IPS-18c (cell line): ENCODE data around the gene DDX31.

Experiments used
- H3K4me3 ChIP-seq: 2 replicates; pipeline ENCODE4 v1.7.0; 2013; ENCODE audit warnings: low read depth, mild to moderate bottlenecking, low read length, moderate library complexity; ENCODE audit not compliant: insufficient read depth
- H3K9me3 ChIP-seq: one replicate; pipeline ENCODE4 v1.6.1; 2013; ENCODE audit warnings: mild to moderate bottlenecking, low read length, moderate library complexity; ENCODE audit not compliant: control insufficient read depth, insufficient read depth

The DDX31 gene

DNA sequence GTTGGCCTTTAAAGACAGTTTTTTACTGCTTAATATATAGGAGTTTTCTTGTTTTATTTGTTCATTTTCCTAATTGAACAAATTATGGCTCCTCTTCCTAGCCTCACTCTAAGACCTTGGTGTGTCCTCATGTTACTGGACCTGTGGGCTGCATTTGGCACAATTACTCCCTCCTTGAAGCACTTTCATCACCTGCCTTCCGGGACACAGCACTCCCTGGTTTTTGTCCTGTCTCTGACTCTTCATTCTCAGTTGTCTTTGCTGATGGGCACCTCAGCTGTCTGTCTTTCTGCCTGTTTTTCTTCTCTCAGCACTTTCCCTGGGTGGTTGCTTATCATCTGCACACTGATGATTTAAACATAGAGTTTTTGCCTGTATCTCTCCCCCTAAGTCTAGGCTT lies 14.1 kb upstream of the DDX31 start:
- Histone ChIP-seq H3K4me3 (no peak overlapping the region), H3K9me3 (no peaks in the 10 kb centered on the region)

- H3K9me3 ChIP-seq: no peaks in the 10 kb centered on the region
- no peak overlapping the region for H3K4me3 ChIP-seq
Observed at GRCh38 chr9:132681561-132681960, 11.8 kb upstream of the DDX31 start.

DNA sequence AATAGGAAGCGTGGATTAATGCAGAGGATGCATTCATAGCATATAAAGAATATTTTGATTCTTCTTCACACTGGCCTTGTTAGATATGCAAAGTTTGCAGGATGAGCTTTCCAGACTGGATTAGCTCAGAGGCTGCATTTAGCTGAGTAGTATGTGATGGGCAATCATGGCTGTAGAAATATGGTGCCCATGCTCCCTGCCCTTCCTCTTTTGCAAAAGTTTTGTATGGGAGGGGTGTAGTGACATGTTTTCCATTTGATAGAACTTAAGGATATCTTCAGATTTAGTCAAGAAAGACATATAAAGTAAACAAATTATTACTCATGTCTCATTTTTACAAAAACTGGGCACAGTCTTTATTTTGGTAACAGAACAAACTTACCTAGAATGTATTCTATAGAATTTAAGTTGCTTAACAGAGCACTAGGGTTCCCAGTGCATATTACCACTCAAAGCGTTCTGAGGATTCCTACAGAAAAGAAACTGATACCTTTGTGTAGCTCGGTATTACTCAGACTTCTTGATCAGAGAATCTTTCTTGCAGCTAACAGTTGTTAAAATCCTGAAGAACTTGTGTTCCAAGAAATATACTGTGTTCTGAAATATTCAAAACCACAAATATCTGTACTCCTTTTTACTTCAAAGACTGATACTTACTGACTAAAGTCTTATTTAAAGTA lies 10.3 kb upstream of the DDX31 start:
- H3K9me3 ChIP-seq: no peaks in the 10 kb centered on the region
- H3K4me3 ChIP-seq: no peak overlapping the region

GRCh38 chr9:132677976-132678375 lies 8.2 kb upstream of the DDX31 start:
- H3K4me3 ChIP-seq: no peak overlapping the region
- H3K9me3 ChIP-seq: no peaks in the 10 kb centered on the region

- Histone ChIP-seq H3K4me3 (no peak overlapping the region), H3K9me3 (no peaks in the 10 kb centered on the region)
Observed at GRCh38 chr9:132674485-132674884, 4.7 kb upstream of the DDX31 start.

- H3K9me3 ChIP-seq: no peaks in the 10 kb centered on the region
- H3K4me3 ChIP-seq: no peak overlapping the region
Observed at GRCh38 chr9:132673355-132673754, 3.6 kb upstream of the DDX31 start.

DNA sequence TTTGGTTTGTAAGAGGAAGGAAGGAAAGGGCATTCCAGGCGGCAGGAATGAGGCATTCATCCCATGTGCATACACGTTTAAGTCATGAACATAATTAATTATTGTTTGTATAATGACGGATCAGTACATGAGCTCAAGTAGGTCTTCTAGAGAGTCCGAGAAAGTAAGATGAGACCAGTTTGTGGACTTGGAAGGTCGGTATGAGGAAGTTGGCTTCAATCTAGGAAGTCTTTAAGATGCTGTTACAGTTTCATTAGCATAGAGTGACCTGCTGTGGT lies 2.6 kb upstream of the DDX31 start:
- Histone ChIP-seq H3K4me3 (no peak overlapping the region), H3K9me3 (no peaks in the 10 kb centered on the region)

- Histone ChIP-seq H3K9me3 (no peaks in the 10 kb centered on the region), H3K4me3 (peak overlapping the region; percentile 96)
Observed at GRCh38 chr9:132671620-132672412, 2.0 kb upstream of the DDX31 start.

DNA sequence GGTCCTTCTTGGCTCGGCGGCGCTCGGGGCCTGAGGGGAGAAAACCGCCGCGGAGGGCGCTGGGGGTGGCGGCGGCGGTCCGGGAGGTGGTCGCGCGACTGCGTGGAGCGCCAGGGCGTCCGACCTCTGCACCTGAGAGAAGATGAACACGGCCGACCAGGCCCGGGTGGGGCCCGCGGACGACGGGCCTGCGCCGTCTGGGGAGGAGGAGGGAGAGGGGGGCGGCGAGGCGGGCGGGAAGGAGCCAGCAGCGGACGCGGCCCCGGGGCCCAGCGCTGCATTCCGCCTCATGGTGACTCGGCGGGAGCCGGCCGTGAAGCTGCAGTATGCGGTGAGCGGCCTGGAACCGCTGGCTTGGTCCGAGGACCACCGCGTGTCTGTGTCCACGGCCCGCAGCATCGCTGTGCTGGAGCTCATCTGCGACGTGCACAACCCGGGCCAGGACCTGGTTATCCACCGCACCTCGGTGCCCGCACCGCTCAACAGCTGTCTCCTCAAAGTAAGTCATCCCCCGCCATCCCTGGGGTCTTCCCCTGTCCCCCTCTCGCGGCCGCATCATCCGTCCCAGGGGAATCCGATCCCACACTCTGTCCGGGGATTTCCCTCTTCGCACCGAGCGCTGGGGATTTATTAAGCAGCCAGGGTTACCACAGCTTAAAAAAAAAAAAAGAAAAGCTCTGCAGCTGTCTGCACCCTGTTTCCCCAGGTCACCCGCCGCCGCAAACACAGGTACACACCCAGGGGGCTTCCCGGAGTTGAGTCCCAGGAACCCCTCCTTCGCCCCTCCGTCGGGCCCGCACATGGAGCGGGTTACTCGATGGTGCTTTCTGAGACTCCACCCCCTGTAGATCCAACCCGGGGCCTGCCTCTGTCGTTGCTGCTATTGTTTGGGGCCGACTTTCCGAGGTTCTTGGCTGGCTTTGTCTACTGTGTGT lies 941 bp upstream of the DDX31 start, which contains the start of gene GTF3C4:
TSS of gene GTF3C4 (plus strand) at position 8 of the 935 bp plus-strand sequence. CDS start at position 143, 135 bp downstream.
- Histone ChIP-seq H3K4me3 (peak within 1 kb of the TSS; percentile 96), H3K9me3 (no peaks in the 10 kb centered on the region)

GRCh38 chr9:132669319-132669697 lies 475 bp downstream of the DDX31 start:
- no peaks in the 10 kb centered on the region for H3K9me3 ChIP-seq
- peak overlapping the region; percentile 96 for H3K4me3 ChIP-seq

DNA sequence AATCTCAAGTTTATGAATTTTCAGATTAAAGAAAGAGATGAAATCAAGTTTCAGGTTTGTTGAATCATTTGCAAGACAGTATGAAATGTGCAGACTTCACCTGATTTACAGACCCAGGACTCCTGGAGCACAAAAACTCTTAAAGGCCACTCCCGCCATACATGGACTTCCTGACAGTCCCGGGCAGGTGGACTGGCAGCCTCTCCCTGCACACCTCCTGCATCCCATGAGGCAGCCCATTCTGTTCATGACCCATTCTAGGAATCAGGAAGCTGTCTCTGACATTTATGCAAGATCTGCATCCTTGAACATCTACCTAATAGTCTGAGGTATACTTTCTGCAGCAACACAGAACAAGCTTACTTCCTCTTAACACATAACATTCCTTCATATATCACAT lies 5.9 kb downstream of the DDX31 start:
- no peak overlapping the region for H3K4me3 ChIP-seq

DNA sequence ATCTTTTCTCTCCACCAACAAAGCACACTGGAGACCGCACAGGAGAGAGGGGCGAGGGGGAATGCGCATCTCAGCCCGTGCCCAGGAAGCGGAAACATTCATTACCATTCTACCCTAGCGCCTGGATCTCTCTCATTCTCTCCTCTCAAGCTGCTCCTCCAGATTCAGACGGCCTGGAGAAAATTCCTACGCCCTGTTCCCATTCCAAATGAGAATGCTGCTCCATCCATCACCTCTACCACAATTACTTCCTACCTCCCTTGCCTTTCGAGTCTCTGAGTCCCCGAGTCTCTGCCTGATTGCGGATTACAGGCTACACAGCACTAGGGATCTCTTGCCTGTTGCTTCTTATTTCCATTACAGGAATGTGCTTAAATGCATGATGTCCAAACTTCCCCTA lies 6.7 kb downstream of the DDX31 start:
- Histone ChIP-seq H3K4me3 (no peak overlapping the region), H3K9me3 (no peaks in the 10 kb centered on the region)

More for the DNA sequence above, 5.9 kb downstream of the DDX31 start:
- H3K9me3 ChIP-seq: no peaks in the 10 kb centered on the region

GRCh38 chr9:132662152-132662945 lies 7.4 kb downstream of the DDX31 start:
- no peak overlapping the region for H3K4me3 ChIP-seq
- no peaks in the 10 kb centered on the region for H3K9me3 ChIP-seq

GRCh38 chr9:132656299-132656698 lies 13.5 kb downstream of the DDX31 start:
- Histone ChIP-seq H3K4me3 (no peak overlapping the region), H3K9me3 (no peaks in the 10 kb centered on the region)

- peaks cover 2% of the 10 kb centered on the region for H3K9me3 ChIP-seq
- H3K4me3 ChIP-seq: no peak overlapping the region
Observed at GRCh38 chr9:132651259-132651658, 18.5 kb downstream of the DDX31 start.

DNA sequence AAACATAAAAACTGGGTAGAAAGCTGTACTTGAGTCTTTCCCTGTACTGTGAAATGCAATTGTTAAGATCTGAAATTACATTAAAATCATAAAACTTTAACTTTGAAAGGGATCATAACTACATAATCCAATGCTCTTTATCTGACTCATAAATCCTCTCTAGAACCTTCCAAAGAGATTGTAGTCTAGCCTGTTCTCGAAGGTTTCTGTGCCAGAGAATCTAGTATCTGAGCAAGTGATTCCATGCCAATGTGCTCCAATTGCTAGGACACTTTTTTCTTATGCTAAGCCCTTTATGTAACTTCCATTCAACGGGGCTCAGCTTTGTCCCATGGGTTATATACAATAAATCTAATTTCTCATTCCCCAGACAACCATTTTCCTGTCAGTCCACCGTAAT lies 21.1 kb downstream of the DDX31 start:
- no peak overlapping the region for H3K4me3 ChIP-seq
- H3K9me3 ChIP-seq: peaks cover 2% of the 10 kb centered on the region

- Histone ChIP-seq H3K4me3 (no peak overlapping the region), H3K9me3 (peaks cover 2% of the 10 kb centered on the region)
Observed at GRCh38 chr9:132648283-132648682, 21.5 kb downstream of the DDX31 start.
